ENCODE data around the gene STRN. TPM values are rescaled to one million over a fixed set of nuclear protein-coding genes. Genes with fewer than 3 reads are reported as not detected.
A peak's percentile ranks its signal among the peaks of the same experiment; 100 is the strongest.

STRN gene
- total and polyA plus RNA-seq, 9 of the 15 experiments (the other 6 are each of a cell fraction or from before 2014, with no cell fraction given): 1.3 to 31.2 (median 20.0) TPM

DNA sequence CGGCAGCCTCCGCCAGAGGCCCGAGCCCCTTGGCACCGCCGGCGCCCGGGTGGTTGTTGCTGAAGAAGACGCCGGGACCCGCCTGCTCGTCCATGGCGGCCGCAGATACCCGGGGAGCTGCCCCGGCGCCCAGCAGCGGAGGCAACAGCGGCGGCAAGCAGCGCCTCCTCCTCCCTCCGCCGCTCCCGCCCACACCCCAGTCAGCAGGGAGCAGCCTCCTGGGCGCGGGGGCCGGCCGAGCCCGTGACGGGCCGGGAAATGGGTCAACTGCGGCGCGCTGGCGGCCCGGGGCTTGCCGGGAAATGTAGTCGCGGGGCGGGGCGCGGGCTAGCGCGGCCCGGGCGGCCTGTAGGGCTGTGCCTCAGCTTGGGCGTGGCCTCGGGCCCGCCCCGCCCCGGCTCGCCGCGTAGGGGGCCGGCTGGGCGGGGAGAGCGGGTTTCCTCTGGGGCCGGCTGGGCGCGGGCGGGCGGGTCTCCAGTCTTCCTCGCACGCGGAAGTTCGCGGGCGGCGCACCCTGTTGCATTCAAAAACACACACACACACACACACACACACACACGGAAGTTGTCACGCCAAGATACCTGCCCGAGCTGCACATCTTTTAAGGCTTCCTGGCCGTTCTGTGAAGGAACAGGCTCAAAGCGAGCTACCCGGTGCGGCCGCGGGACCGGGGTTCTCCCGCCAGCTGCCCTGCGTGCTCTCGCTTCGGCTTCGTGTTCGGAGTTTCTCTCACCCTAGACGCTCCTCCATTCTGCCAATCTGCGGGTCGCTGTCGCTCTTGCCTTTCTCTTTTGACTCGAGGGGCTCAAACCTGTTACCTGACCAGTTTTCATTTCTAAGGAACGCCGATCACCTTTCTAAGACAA, at the start of gene STRN (continued):
- TF ChIP-seq ZNF740 (CRISPR knock-in tag; IDR thresholded peaks at IDR 0.05): no peak
- TF ChIP-seq ZNF740 (tag; IDR thresholded peaks at IDR 0.05): no peak
- no peak for TF ChIP-seq ZNF184 (CRISPR knock-in tag; IDR thresholded peaks at IDR 0.05)
- TF ChIP-seq, protein P1, sequence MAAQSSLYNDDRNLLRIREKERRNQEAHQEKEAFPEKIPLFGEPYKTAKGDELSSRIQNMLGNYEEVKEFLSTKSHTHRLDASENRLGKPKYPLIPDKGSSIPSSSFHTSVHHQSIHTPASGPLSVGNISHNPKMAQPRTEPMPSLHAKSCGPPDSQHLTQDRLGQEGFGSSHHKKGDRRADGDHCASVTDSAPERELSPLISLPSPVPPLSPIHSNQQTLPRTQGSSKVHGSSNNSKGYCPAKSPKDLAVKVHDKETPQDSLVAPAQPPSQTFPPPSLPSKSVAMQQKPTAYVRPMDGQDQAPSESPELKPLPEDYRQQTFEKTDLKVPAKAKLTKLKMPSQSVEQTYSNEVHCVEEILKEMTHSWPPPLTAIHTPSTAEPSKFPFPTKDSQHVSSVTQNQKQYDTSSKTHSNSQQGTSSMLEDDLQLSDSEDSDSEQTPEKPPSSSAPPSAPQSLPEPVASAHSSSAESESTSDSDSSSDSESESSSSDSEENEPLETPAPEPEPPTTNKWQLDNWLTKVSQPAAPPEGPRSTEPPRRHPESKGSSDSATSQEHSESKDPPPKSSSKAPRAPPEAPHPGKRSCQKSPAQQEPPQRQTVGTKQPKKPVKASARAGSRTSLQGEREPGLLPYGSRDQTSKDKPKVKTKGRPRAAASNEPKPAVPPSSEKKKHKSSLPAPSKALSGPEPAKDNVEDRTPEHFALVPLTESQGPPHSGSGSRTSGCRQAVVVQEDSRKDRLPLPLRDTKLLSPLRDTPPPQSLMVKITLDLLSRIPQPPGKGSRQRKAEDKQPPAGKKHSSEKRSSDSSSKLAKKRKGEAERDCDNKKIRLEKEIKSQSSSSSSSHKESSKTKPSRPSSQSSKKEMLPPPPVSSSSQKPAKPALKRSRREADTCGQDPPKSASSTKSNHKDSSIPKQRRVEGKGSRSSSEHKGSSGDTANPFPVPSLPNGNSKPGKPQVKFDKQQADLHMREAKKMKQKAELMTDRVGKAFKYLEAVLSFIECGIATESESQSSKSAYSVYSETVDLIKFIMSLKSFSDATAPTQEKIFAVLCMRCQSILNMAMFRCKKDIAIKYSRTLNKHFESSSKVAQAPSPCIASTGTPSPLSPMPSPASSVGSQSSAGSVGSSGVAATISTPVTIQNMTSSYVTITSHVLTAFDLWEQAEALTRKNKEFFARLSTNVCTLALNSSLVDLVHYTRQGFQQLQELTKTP (IDR thresholded peaks at IDR 0.05; ENCODE audit: low read depth in 1 of 2, partially characterized antibody in 2 of 2): peak in 1 of 2 experiments; percentile 44
- TF ChIP-seq ILK (tag; IDR thresholded peaks at IDR 0.05; ENCODE audit: borderline replicate concordance, low read depth): no peak
- TF ChIP-seq GABPB1 (CRISPR knock-in tag; IDR thresholded peaks at IDR 0.05): peak; percentile 85
- no peak for TF ChIP-seq ARID3B (CRISPR knock-in tag; IDR thresholded peaks at IDR 0.05; ENCODE audit: borderline replicate concordance)
- TF ChIP-seq DPF2 (IDR thresholded peaks at IDR 0.05): peak; percentile 46; the same call in 1 of the 2 replicates
- peak; percentile 96 for TF ChIP-seq CCNT2 (IDR thresholded peaks at IDR 0.05; ENCODE audit: borderline replicate concordance, extremely low read depth, insufficient read length, low read depth, low read length)
- TF ChIP-seq ETV6 (IDR thresholded peaks at IDR 0.05; ENCODE audit: borderline replicate concordance in 1 of 2, low read depth in 2 of 2, low read length in 1 of 2): peak in 1 of 2 experiments; percentile 42; a peak in 1 of 4 replicates
- TF ChIP-seq ETV6 (CRISPR knock-in tag; IDR thresholded peaks at IDR 0.05; ENCODE audit: borderline replicate concordance): no peak
- peak; percentile 74 for TF ChIP-seq POLR2H (tag; IDR thresholded peaks at IDR 0.05; ENCODE audit: low read depth)
- TF ChIP-seq, protein P2, sequence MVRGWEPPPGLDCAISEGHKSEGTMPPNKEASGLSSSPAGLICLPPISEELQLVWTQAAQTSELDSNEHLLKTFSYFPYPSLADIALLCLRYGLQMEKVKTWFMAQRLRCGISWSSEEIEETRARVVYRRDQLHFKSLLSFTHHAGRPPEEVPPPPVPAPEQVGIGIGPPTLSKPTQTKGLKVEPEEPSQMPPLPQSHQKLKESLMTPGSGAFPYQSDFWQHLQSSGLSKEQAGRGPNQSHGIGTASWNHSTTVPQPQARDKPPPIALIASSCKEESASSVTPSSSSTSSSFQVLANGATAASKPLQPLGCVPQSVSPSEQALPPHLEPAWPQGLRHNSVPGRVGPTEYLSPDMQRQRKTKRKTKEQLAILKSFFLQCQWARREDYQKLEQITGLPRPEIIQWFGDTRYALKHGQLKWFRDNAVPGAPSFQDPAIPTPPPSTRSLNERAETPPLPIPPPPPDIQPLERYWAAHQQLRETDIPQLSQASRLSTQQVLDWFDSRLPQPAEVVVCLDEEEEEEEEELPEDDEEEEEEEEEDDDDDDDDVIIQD (CRISPR knock-in tag; IDR thresholded peaks at IDR 0.05): no peak
- TF ChIP-seq ZNF668 (CRISPR knock-in tag; IDR thresholded peaks at IDR 0.05): no peak
- TF ChIP-seq NFE2L1 (tag; IDR thresholded peaks at IDR 0.05; ENCODE audit: borderline replicate concordance, low read depth): no peak
- no peak for TF ChIP-seq MYBL2 (IDR thresholded peaks at IDR 0.05; ENCODE audit: low read depth)
- TF ChIP-seq MYBL2 (CRISPR knock-in tag; IDR thresholded peaks at IDR 0.05; ENCODE audit: borderline replicate concordance): no peak
- TF ChIP-seq ZNF121 (CRISPR knock-in tag; conservative IDR thresholded peaks at IDR 0.05): no peak

Data from K562 (cell line).